Renal pelvis (tissue), 4 donors: ENCODE measurements around the gene SIPA1. TPM values are rescaled to one million over a fixed set of nuclear protein-coding genes. Genes with fewer than 3 reads are reported as not detected.
A peak's percentile ranks its signal among the peaks of the same experiment; 100 is the strongest.

ENCODE experiments used
- DNase-seq: peaks from one replicate; pipeline ENCODE4 v3.0.0-alpha.2; 2013
- polyA plus RNA-seq, 3 donors: library from polyadenylated mRNA; unstranded; fragments of 120-200 nt; gene quantifications; one replicate each; pipeline ENCODE4 v1.2.1, GENCODE V29; 2013; ENCODE audit not compliant: insufficient read length in 3 of 3

SIPA1 gene
- polyA plus RNA-seq, 3 donors: 24.1 to 34.5 (median 34.3) TPM

DNA sequence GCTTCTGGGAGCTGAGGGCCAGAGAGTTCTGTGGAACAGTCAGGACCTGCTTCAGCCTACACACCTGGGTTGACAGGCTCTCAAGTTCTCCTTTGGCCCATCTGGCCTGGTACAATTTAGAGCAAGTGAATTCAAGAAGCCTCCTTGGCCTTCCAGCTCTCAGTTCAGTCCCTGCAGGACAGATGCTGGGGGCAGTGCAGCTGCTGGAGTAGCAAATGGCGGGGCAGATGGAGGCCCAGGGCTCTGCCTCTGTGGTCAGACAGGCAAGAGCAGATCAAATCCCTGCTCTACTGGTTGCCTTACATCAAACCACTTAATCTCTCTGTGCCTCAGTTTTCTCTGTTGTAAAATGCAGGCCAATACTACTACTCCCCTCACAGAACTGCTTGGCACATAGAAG lies 33.6 kb upstream of the SIPA1 start:
- DNase-seq: no peak

DNA sequence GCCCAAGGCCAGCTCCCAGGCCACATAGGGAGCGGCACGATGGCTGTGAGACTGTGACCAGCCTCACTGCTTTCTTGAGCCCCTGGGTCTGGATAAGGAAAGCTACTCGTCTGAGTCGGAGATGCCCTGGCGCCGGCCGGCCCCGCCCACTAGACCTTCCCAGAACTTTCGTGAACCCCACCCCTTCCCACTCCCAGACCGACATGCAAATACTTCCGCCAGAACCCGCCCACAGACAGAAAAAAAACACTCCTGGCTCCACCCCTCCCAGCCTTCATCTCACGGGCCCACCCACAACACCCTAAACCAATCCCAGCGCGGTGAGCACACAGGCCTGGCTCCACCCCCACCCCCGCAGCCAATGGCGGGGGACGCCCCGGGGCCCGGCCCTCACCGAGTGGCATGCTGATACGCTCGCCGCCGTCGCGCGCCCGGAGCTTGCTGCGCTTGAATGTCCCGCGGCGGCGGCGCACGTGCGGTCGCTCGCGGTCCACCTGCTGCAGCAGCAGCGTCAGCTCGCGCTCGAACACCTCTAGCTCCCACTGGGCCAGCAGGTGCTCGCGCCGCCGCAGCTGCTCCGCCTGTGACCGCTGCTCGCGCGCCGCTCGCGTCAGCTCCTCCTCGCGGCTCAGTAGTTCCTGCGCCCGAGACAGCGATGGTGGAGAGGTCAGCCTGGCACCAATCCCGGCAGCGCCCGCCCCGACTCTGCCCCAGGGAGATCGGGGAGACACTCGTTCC lies 30.9 kb upstream of the SIPA1 start:
- DNase-seq: peak; percentile 97

DNA sequence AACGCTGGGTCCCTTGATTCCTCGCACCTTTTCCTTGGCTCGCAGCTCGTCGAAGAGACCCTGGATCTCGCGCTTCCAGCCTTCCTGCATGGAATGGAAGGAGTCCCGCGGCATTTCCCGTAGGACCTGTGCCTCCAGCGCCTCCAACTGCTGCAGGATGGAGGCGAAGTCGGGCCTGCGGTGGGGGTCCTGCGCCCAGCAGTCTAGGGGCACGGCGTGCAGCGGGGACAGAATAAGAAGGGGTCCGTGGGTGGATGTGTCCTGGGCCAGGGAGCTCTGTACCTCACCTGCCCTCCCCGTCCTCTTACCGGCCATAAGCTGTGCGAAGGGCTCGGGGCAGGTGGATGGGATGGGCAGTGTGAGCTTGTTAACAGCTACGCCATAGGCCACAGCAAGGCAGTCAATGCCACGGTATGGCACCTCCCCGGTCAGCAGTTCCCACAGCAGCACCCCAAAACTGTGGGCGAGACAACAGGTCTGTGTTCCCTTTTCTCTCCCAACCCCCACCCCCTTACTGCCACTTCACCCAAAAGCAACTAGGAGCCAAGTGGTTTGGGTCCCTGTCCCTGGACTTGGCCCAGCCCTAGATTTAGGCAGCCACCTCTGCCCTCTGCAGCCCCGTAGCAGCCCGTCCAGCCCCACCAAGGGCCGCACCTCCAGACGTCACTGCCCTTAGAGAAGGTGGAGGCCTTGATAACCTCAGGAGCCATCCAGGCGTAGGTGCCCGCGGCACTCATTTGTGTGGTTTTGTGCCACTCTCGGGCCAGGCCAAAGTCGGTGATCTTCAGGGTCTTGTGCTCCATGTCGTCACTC lies 30.1 kb upstream of the SIPA1 start:
- no peak for DNase-seq

DNA sequence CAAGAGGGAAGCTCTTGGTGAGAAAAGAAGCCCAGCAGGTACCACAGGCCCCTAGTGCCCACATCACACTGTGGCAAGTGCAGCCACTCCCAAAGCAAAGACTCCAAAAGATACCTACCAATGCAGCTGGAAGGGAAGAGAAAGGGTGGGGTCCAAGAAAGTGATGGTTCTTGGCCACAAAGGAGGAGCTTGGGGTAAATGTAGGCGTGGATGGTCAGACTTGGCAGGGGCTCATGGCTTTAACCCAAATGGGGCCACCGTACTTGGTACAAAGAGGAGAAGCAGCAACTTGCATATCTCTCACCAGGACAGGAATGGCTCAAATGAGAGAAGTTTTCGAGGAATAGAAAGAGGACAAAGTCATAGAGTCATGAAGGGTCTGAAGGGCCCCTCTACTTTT lies 28.7 kb upstream of the SIPA1 start:
- DNase-seq: no peak

DNA sequence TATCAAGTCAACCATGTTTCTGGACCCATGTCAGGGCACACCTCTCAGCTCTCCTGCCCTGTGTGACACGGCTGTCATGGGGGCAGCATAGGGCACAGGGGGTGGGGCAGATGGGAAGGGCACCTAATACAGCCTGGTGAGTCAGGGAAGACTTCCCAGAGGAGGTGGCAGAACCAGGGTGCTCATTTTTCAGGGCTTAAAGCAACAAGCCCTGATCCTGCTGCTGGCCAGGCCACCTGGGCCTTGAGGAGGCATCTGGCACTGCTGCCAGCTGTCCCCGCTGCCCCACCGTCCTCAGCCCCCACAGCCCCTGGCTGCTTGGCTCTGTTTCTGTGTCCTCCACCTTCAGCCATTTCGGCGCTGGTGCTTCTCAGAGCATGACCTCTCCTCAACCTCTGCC lies 28.2 kb upstream of the SIPA1 start:
- DNase-seq: no peak

DNA sequence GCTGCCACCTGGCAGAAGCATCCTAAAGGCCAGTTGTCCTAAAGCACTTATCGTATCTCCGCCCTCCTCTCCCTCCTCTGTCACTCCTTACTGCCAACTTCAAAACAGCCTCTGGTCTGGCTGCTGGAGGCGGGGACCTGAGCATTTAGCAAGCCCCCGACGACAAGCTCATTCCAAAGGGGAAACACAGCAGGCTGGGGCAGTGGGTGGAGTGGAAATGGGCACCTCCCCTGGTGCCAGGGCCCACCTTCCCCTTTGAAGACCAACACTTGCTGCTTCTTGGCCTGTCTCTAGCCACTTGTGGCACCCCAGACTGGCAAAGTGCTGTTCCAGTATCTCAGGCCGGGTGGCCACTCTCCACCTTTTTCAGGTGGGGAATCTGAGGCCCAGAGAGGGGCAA lies 27.5 kb upstream of the SIPA1 start:
- no peak for DNase-seq

DNA sequence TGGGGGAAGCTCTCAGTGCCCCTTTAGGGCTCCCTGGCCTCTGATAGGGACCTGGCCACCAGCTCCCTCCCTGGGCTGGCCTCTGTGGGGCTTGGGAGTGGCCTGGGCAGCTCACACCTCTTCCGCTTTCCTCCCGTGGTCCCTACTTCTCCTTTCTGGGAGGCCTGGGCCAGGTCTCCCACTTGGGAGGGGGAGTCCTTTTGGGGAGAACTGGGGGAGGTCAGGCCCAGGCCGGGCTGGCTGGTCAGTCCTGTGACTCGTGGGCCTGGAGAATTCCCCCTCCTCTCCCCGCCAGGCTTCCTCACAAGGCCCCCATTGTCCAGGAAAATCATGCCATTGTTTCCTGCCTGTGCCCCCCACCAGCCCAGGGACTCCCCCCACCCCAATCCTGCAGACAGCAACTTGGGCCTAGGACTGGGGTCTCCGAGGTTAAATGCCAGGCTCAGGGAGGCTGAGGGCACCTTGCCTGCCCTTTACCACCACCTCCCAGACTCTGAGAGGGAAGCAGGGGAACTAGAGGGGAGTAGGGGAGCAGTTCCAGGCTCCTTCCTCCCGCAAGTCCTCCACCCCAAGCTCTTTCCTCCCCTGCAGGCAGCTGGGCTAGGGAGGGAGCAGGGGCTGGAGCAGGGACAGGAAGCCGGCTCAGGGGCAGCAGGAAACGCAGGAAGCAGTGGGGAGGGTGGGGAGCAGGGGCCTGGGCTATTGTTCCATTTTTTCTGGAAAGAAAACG lies 26.7 kb upstream of the SIPA1 start:
- no peak for DNase-seq

DNA sequence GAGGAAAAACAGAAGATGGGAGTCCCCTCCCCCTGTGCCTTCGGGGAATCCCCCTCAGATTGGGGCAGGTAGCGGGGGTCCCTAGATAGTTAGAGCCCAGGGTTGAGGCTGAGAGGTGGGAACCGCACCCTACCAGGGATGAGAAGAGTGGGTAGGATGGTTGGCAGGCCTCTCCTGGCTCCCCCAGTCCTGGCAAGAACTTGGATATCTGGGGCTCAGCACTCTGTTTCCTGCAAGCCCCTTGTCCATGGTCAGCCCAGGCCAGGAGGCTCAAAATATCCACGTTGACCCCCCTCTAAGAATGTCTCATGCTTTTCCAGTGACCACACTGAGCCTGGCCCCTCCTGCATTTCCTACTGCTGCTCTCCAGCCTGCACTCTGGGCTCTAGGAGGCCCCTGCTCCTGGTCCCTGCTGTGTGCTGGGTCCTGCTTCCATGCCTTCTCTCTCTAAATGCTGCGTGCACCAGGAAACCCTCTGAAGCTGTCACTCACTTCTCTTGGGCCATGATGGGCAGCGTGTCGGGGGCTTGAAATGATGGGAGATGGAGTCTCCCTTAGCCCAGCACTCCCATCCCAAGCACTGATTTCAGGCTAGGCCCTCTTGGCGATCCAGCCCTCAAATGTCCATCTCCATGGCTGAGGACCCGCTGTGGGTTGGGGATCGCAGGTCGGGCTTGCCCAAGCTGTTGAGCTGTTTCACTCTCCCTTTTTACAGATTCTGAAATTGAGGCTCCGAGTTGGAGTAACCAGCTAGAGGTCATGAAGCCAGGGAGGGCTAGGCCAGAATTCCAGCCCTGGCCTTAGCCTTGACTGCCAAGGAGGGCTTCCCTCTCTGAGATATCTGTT lies 25.9 kb upstream of the SIPA1 start:
- no peak for DNase-seq

DNA sequence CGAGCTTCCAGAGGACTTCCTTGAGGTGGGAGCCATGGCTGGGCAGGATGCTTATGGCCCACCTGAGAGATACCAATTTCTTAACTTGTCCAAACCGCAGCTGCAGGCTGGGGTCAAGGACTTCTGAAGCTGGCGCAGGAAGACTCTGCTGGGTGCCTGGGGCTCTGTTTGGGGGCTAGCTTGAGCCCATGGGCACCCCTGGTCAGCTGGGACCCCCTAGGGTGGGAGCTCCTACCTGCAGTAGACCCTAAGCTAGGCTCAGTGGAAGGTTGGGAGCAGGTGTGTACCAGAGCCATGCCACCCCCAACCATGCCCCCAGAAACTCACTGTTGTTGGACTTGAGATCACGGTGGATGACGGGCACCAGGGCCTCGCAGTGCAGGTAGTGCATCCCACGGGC lies 25.2 kb upstream of the SIPA1 start:
- DNase-seq: no peak

DNA sequence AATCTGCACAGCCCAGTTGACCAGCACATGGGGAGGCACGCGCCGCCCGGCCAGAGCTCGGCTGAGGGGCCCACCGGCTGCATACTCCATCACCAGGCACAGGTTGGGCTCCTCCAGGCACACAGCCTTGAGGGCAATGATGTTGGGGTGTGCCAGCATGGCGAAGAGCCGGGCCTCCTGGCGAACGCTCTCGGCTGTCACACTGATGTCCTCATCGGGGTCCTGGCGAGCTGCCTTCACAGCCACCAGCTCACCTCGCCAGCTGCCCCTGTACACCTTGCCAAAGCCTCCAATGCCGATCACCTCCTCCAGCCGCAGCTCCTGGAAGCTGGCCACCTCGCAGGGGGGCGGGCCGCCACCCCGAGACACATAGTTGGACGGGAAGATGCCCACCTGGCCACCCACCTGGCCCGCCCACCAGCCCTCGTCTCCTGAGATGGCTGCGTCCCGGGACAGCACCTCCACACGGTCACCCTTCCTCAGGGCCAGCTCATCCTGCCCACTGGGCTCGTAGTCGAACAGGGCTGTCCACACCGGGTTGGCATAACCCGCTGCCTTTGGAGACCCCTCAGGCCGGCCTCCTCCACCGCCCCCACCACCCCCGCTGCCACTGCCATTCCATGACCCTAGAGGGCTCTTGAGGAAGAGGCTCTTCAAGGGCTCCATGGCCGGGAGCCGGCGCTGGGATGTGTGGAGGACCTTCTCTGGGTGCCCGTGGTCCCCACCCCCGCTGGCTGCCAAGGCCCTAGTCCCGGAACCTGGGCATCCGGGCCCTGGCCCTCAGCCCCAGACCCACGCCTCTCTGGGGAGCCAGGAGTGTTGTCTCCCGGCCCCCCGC lies 24.6 kb upstream of the SIPA1 start:
- no peak for DNase-seq

DNA sequence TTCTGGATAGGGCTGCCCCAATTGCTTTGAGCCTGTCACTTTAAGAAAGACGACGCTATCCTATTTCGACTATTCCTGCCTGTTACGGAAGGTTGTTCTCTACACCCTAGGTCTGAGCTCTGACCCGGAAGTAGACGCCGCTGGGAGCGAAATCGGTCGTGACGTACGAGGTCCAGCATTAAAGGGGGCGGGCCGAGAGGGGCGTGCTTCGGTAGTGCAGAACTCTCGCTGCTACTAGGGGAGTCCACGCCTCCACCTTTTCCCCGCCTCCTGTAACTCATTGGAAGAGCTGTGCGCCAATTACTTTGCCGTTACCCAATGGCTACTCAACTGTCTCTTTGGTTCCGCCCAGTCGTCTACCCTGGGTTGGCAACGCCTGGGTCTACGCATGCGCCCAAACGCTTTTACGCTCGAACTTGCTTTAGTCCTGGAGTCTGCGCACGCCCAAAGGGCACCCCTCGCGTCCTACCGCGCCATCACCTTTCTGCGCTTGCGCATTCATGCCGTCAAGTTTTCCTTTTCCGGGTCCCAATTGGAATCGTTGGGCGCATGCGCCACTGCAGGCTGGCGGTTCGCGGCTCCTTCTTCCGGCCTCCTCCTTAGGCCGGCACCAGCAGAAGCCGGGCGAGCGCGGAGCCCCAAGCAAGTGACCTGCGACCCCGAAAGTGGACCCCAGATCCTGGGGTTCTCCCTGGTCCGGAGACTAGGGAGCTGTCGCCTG lies 22.5 kb upstream of the SIPA1 start, which contains the start of gene PCNX3:
Gene PCNX3, plus strand, starts transcription at position 548 of the 721 bp plus-strand sequence. CDS start 536 bp downstream, outside the sequence.
- DNase-seq: peak; percentile 100

DNA sequence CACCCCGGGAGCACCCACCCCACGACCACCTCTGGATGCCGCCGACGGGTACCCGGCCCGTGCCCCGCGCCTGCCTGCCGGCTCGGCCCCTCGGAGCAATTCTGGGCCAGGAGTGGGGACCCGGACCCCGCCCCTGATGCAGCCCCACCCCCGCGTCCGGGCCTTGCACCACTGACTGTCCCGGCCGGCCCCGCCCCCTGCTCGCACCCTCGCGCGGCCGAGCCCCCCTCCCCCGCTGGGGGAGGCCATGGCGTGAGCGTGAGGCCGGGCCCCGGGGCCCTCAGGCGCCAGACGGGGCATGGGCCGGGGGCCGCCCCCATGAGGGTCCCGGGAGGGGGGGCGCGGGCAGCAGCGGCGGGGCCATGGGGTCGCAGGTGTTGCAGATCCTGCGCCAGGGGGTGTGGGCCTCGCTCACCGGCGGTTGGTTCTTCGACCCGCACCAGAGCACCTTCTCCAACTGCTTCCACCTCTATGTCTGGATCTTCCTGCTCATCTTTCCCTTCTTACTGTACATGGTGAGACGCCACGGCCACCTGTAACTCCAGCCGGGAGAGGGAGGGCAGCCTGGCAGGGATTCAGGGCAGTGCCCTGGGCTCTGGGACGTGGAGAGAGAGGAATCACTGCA lies 21.8 kb upstream of the SIPA1 start:
- no peak for DNase-seq

DNA sequence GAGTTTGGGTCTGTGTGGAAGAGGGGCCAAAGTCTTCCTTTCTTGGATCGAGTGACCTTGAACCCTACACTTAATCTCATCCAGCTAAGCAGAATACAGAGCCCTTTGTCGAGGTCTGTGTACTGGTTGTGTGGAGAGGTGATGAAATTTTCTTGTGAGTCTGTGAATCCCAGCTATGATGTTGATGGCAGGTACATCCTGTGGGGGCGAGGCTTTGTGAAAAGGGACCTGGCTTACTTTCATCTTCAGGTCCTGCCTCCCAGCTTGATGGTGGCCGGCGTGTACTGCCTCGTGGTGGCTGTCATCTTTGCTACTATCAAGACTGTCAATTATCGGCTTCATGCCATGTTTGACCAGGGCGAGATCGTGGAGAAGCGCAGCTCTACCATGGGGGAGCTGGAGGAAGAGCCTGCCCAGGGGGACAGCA lies 21.3 kb upstream of the SIPA1 start:
- no peak for DNase-seq

DNA sequence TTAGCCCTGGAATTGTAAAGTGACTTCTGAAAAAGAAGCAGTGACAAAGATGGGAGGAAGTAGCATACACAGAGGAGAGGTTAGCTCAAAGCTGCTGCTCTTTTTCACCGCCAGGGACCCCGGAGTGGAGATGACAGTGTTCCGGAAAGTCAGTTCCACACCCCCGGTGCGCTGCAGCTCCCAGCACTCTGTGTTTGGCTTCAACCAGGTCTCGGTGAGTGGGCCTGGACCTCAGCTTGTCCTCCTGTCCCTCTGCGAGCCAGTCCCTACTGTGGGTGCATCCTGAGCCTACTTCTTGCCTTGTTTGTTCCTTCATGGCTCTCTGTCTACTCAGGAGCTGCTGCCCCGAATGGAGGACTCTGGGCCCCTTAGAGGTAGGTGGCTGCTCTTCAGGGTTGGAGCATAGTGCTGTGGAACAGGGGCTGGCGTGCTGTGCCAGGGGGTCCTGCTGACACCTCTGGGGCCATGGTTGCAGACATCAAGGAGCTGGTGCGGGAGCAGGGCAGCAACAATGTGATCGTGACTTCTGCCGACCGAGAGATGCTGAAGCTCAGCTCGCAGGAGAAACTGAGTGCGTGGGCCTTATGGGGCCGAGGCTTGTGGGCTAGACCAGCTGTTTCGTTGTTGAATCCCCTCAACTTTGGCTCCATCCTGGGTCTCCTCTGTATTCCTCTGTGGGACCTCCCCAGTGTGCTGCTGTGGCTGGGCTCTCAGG lies 20.6 kb upstream of the SIPA1 start:
- DNase-seq: no peak

DNA sequence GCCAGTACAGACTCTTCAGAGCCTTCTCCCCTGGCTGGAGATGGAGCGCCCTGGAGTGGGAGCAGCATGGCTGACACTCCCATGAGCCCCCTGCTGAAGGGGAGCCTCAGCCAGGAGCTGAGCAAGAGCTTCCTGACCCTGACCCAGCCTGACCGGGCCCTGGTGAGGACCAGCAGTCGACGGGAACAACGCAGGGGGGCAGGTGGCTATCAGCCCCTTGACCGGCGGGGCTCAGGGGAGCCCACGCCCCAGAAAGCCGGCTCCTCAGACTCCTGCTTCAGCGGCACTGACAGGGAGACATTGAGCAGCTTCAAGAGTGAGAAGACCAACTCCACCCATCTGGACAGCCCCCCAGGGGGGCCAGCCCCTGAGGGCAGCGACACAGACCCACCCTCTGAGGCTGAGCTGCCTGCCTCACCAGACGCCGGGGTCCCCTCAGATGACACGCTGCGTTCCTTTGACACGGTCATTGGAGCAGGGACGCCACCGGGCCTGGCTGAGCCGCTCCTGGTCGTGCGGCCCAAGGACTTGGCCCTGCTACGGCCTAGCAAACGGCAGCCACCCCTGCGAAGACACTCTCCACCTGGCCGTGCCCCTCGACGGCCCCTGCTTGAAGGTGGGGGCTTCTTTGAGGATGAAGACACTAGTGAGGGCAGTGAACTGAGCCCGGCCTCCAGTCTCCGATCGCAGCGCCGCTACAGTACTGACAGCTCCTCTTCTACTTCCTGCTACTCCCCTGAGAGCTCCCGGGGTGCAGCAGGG lies 19.7 kb upstream of the SIPA1 start:
- no peak for DNase-seq

DNA sequence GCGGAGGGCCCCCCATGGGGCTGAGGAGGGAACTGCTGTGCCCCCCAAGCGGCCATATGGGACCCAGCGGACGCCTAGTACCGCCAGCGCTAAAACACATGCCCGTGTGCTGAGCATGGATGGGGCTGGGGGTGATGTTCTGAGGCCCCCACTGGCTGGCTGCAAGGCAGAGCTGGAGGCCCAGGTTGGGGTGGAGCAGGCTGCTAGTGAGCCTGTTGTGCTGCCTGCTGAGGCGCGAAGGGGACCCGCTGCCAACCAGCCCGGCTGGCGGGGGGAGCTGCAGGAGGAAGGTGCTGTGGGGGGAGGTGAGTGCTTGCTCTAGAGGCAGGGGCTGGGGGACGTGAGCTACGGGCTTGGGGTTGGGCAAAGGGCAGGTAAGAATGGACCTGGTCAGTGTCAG lies 19.1 kb upstream of the SIPA1 start:
- no peak for DNase-seq

DNA sequence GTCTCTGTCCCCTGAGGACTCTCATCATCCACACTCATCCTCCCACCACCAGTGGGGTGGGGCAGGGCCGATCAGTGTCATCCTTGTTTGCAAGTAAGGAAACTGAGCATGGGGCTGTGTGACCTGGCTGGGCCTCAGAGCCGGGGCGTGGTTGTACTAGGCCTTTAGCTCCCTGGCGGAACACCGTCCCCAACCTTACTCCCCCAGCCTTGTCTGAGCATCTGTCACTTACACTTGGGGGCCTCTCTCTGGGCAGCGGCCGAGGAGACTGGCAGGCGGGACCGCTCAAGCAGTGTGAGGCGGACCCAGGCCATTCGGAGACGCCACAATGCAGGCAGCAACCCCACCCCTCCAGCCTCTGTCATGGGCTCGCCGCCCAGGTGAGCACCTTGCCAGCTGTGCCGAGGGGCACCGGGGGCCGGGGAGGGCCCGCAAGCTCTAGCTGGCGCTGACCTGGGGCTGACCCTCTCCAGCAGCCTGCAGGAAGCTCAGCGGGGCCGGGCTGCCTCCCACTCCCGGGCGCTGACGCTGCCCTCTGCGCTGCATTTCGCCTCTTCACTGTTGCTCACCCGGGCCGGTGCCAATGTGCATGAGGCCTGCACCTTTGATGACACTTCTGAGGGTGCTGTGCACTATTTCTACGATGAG lies 18.5 kb upstream of the SIPA1 start:
- DNase-seq: no peak

DNA sequence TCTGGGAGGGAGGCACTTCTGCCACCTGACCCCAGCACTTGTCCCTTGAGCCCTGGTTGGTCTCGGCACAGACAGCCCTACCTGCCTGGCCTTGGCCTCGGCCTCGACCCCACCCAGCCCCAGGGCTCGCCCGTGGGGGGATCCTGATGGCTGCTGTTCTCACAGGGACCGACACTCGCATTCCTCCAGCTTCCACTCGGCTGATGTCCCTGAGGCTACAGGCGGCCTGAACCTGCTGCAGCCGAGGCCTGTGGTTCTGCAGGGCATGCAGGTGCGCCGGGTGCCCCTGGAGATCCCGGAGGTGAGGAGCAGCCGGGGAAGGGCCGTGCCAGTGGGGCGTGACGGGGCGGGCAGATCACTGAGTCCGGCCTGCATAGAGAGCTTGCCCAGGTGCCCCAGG lies 17.2 kb upstream of the SIPA1 start:
- DNase-seq: no peak
